LNCaP clone FGC (cell line): ENCODE measurements around the gene KCNN2.

Experiments
- DNase-seq: peaks from one replicate; pipeline ENCODE4 v3.0.0-alpha.2; 2011; ENCODE audit warnings: low read depth
- H3K4me3 ChIP-seq: 2 replicates; pipeline ENCODE4 v1.5.1; 2011; ENCODE audit warnings: mild to moderate bottlenecking, low read depth, low read length, control low read depth
- CTCF ChIP-seq: IDR thresholded peaks from 2 replicates; pipeline ENCODE4 v1.5.1; 2012; ENCODE audit warnings: mild to moderate bottlenecking; ENCODE audit not compliant: control insufficient read depth, insufficient read depth; ENCODE audit errors: extremely low read depth

KCNN2 gene

GRCh38 chr5:114361724-114362196 is at the start of gene KCNN2:
Gene KCNN2 (plus strand): TSS chr5:114362070. CDS start chr5:114362140, 70 bp downstream.
- DNase-seq: peak; percentile 96
- H3K4me3 ChIP-seq: peak within 1 kb of the TSS; percentile 93
- TF ChIP-seq CTCF: no peak

- TF ChIP-seq CTCF: no peak
- no peak for DNase-seq
- no peak overlapping the region for H3K4me3 ChIP-seq
Measured at GRCh38 chr5:114312658-114313057, 49.2 kb upstream of the KCNN2 start.

GRCh38 chr5:114314061-114314460 is 47.8 kb upstream of the KCNN2 start:
- DNase-seq: no peak
- no peak for TF ChIP-seq CTCF
- no peak overlapping the region for H3K4me3 ChIP-seq

GRCh38 chr5:114316167-114316566 is 45.7 kb upstream of the KCNN2 start:
- DNase-seq: no peak
- H3K4me3 ChIP-seq: no peak overlapping the region
- 0 out of 2 replicates have a peak, but pooled peaks have one; percentile 6 for TF ChIP-seq CTCF

- no peak for DNase-seq
- no peak for TF ChIP-seq CTCF
- H3K4me3 ChIP-seq: no peak overlapping the region
Measured at GRCh38 chr5:114317751-114318150, 44.1 kb upstream of the KCNN2 start.

GRCh38 chr5:114319236-114319635 is 42.6 kb upstream of the KCNN2 start:
- DNase-seq: no peak
- H3K4me3 ChIP-seq: no peak overlapping the region
- TF ChIP-seq CTCF: no peak

- no peak for DNase-seq
Measured at GRCh38 chr5:114319821-114320220, 42.0 kb upstream of the KCNN2 start.

More at GRCh38 chr5:114319821-114320220, 42.0 kb upstream of the KCNN2 start:
- no peak overlapping the region for H3K4me3 ChIP-seq
- TF ChIP-seq CTCF: no peak
